GM12892 (cell line): ENCODE results near the gene CTDP1.
"Not testable (repeated sequence)": the region's sequence is repeated elsewhere in the genome, so short reads cannot be mapped to it uniquely, and the experiment has no call there.

ENCODE experiments used
- DNase-seq: peaks from one replicate; pipeline ENCODE4 v3.0.0; 2011; ENCODE audit not compliant: insufficient read length
- FAIRE-seq: peaks from 2 replicates; lab custom pipeline; 2011; peaks lifted over from hg19 to GRCh38; lab: Jason Lieb, UNC
- POLR2A ChIP-seq: IDR thresholded peaks from 2 replicates; pipeline ENCODE4 v1.6.1; 2011; ENCODE audit warnings: low read depth, low read length, control low read depth
- POLR2AphosphoS5 ChIP-seq: IDR thresholded peaks from 2 replicates; pipeline ENCODE4 v1.6.1; 2011; ENCODE audit warnings: low read depth, low read length, control low read depth
- TAF1 ChIP-seq: IDR thresholded peaks from 2 replicates; pipeline ENCODE4 v1.6.1; 2011; ENCODE audit warnings: low read depth, mild to moderate bottlenecking, control low read depth, low read length, borderline replicate concordance

Gene CTDP1

GRCh38 chr18:79714531-79715240 lies 35.1 kb downstream of the CTDP1 start:
- TF ChIP-seq TAF1, result no peak
- TF ChIP-seq POLR2AphosphoS5, result no peak
- TF ChIP-seq POLR2A, result no peak
- DNase-seq (no peak), FAIRE-seq (no peak)

GRCh38 chr18:79715280-79715679 lies 35.7 kb downstream of the CTDP1 start:
- no peak for FAIRE-seq
- TF ChIP-seq POLR2AphosphoS5 (no peak), TAF1 (no peak), POLR2A (no peak)
- DNase-seq, result no peak

- no peak for FAIRE-seq
- DNase-seq, result no peak
- no peak for TF ChIP-seq POLR2AphosphoS5
- TF ChIP-seq TAF1, result no peak
- TF ChIP-seq POLR2A, result no peak
Measured at GRCh38 chr18:79717059-79717458, 37.5 kb downstream of the CTDP1 start.

GRCh38 chr18:79717555-79718074 lies 38.0 kb downstream of the CTDP1 start:
- no peak for DNase-seq
- no peak for FAIRE-seq
- no peak for TF ChIP-seq POLR2AphosphoS5
- no peak for TF ChIP-seq TAF1
- TF ChIP-seq POLR2A, result no peak

GRCh38 chr18:79718126-79718525 lies 38.5 kb downstream of the CTDP1 start:
- no peak for FAIRE-seq
- no peak for DNase-seq

GRCh38 chr18:79718878-79719477 lies 39.4 kb downstream of the CTDP1 start:
- no peak for FAIRE-seq
- DNase-seq, result no peak

More at GRCh38 chr18:79718126-79718525, 38.5 kb downstream of the CTDP1 start:
- TF ChIP-seq POLR2AphosphoS5 (no peak), POLR2A (no peak), TAF1 (no peak)

GRCh38 chr18:79719478-79720358 lies 40.1 kb downstream of the CTDP1 start:
- not testable (repeated sequence) for FAIRE-seq, DNase-seq

More at GRCh38 chr18:79718878-79719477, 39.4 kb downstream of the CTDP1 start:
- TF ChIP-seq TAF1, result no peak
- no peak for TF ChIP-seq POLR2A
- no peak for TF ChIP-seq POLR2AphosphoS5

GRCh38 chr18:79720359-79720733 lies 40.7 kb downstream of the CTDP1 start:
- DNase-seq, result no peak
- TF ChIP-seq TAF1 (no peak), POLR2A (no peak), POLR2AphosphoS5 (no peak)
- no peak for FAIRE-seq

GRCh38 chr18:79723036-79723435 lies 43.4 kb downstream of the CTDP1 start:
- no peak for TF ChIP-seq POLR2A
- no peak for TF ChIP-seq TAF1
- no peak for TF ChIP-seq POLR2AphosphoS5
- DNase-seq (no peak), FAIRE-seq (no peak)

- TF ChIP-seq POLR2AphosphoS5, result no peak
- TF ChIP-seq TAF1, result no peak
- no peak for TF ChIP-seq POLR2A
- DNase-seq, result no peak
- no peak for FAIRE-seq
Measured at GRCh38 chr18:79723628-79724027, 44.0 kb downstream of the CTDP1 start.
